GM10266 (cell line): ENCODE results near the gene PIAS4.
"Not testable (repeated sequence)": the region's sequence is repeated elsewhere in the genome, so short reads cannot be mapped to it uniquely, and the experiment has no call there.

Source experiments
- DNase-seq: peaks from one replicate; pipeline ENCODE4 v3.0.0; 2012; ENCODE audit errors: extremely low spot score
- CTCF ChIP-seq: IDR thresholded peaks from 2 replicates; pipeline ENCODE4 v1.5.1; 2012; ENCODE audit warnings: mild to moderate bottlenecking, low read depth; ENCODE audit not compliant: control insufficient read depth, insufficient read depth; ENCODE audit errors: missing control alignments

PIAS4 gene

GRCh38 chr19:3990815-3991117, 16.8 kb upstream of the PIAS4 start:
- TF ChIP-seq CTCF = no peak
- DNase-seq = no peak

DNA sequence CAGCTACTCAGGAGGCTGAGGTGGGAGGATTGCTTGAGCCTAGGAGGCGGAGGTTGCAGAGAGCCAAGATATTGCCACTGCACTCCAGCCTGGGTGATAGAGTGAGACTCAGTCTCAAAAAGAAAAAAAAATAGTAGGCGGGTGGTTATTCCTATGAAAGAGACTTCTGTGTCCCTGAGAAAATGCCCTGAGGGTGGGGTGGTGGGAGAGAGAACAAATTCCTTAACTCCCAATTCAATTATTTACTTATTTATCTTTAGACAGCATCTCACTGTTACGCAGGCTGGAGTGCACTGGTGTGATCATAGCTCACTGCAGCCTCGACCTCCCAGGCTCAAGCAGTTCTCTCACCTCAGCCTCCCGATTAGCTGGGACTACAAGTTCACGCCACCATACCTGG, 11.9 kb upstream of the PIAS4 start:
- TF ChIP-seq CTCF = no peak
- no peak for DNase-seq

GRCh38 chr19:3998667-3999412, 8.7 kb upstream of the PIAS4 start:
- not testable (repeated sequence) for DNase-seq

GRCh38 chr19:4000798-4001197, 6.7 kb upstream of the PIAS4 start:
- DNase-seq = not testable (repeated sequence)

GRCh38 chr19:4005436-4005835, 2.1 kb upstream of the PIAS4 start:
- not testable (repeated sequence) for DNase-seq

DNA sequence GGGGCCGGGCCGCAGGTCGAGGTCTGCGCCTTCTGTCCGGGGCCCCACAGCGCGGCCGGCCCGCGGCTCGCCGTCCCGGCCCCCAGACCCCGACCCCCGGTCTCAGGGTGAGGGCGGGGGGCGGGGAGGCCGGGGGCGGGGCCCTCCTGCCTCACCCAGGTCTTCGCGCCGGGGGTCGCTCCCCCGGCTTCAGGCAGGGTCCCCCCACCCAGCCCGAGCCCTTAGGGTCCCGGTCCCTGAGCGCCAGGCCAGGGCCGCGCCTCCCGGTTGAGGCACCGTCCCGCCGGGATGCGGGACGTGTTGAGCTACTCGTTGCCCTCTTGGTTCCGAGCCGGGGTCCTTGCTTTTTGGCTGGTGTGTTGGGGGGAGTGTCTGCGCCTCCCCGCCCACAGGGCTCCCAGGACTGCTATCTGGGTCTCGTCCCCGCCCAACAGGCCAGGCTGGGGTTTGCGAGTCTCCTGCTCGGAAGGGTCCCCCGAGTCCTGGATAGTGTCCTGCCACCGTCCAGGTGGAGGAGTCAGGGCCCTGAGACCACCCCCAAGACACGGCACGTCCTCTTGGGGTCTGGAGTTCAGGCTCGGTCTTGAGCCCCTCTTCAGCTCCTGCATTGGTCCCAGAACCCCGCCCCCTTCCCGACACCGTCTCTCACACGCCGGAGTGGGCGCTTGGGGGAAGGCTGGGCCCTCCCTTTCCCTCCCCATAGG, 452 bp downstream of the PIAS4 start:
- TF ChIP-seq CTCF = no peak
- DNase-seq = no peak

GRCh38 chr19:4009990-4010807, 2.7 kb downstream of the PIAS4 start:
- DNase-seq = no peak
- no peak for TF ChIP-seq CTCF

GRCh38 chr19:4010808-4011110, 3.2 kb downstream of the PIAS4 start:
- no peak for TF ChIP-seq CTCF
- no peak for DNase-seq

GRCh38 chr19:4011430-4011829, 3.9 kb downstream of the PIAS4 start:
- DNase-seq = not testable (repeated sequence)
